Measurements from ENCODE around the gene ARL4A. TPM values are rescaled to one million over a fixed set of nuclear protein-coding genes. Genes with fewer than 3 reads are reported as not detected.

ARL4A gene
- total RNA-seq, 2 experiments from 2014 or later: 11.3 to 12.7 TPM

- Mint-ChIP-seq H3K27ac (no peak overlapping the region), H3K36me3 (no peaks in the 10 kb centered on the region), H3K9me3 (no peaks in the 10 kb centered on the region), H3K4me1 (ENCODE audit: low read depth) (peaks cover 24% of the 10 kb centered on the region), H3K27me3 (no peaks in the 10 kb centered on the region), H3K4me3 (no peak overlapping the region)
- intact Hi-C loops (cut with micrococcal nuclease): loop anchor here (5.0 kb wide), 1 partner anchor 65 kb away; no protein-coding TSS in a partner anchor
- ChIA-PET POLR2A (interaction anchor here (1.1 kb wide), 1 partner anchor 45 kb away, joined by 3 read pairs; the partner anchor contains the start of gene ARL4A), CTCF (interaction anchor here (1.2 kb wide), 1 partner anchor 46 kb away, joined by 6 read pairs; no protein-coding TSS in a partner anchor)
- no peak for DNase-seq
These were observed 45.0 kb downstream of the ARL4A start for GRCh38 chr7:12732428-12732827.

DNA sequence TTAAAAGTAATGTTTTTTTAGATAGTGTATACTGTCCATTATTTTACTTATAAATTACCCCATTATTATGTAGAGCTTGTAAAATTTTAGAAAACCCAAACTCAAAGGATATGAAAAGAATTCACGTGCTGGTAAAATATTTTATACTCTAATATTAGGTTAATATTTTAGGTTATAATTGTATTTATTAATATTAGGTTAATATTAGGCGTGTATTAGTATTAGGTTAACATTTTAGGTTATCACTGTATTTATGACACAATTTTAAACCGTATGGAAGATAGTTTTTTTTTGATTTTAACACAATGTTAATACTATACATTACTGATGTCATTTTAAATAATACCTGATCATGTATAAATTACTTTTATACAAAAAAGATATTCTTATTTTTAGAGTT lies 48.5 kb downstream of the ARL4A start:
- DNase-seq: no peak
- no peak overlapping the region for H3K4me3 Mint-ChIP-seq
- H3K4me1 Mint-ChIP-seq (ENCODE audit: low read depth): peaks cover 11% of the 10 kb centered on the region
- ChIA-PET POLR2A (no interaction called here), CTCF (no interaction called here)
- H3K27me3 Mint-ChIP-seq: no peaks in the 10 kb centered on the region
- H3K36me3 Mint-ChIP-seq: no peaks in the 10 kb centered on the region
- intact Hi-C loops (cut with micrococcal nuclease): no loop called here
- H3K9me3 Mint-ChIP-seq: no peaks in the 10 kb centered on the region
- no peak overlapping the region for H3K27ac Mint-ChIP-seq

DNA sequence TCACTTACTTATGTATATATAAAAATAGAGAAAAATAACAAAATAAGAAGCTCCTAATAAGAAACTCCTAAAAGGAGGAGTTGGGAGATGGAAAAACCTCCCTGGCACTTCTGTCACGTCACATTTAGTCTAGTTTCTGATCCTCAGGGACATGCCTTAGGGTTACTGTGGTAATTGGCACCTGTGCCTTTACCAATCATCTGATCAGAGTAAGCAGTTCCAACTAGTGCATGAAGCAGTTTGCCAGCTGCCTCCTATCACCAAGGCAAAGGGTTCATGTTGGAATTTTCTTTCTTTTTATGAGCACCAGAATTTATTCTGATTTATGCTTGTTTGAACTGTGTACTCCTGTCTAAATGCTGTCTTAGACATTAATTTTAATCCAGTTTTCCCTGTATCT lies 49.9 kb downstream of the ARL4A start:
- intact Hi-C loops (cut with micrococcal nuclease): no loop called here
- ChIA-PET POLR2A (interaction anchor here (0.7 kb wide), 1 partner anchor 83 kb away, joined by 3 read pairs; no protein-coding TSS in a partner anchor), CTCF (no interaction called here)
- Mint-ChIP-seq H3K27ac (no peak overlapping the region), H3K36me3 (no peaks in the 10 kb centered on the region), H3K4me3 (no peak overlapping the region), H3K27me3 (no peaks in the 10 kb centered on the region), H3K4me1 (ENCODE audit: low read depth) (peaks cover 7% of the 10 kb centered on the region), H3K9me3 (no peaks in the 10 kb centered on the region)
- DNase-seq: no peak

- ChIA-PET CTCF (no interaction called here), POLR2A (no interaction called here)
- no peaks in the 10 kb centered on the region for H3K36me3 Mint-ChIP-seq
- DNase-seq: no peak
- H3K27ac Mint-ChIP-seq: no peak overlapping the region
- intact Hi-C loops (cut with micrococcal nuclease): no loop called here
- no peaks in the 10 kb centered on the region for H3K9me3 Mint-ChIP-seq
- H3K4me1 Mint-ChIP-seq (ENCODE audit: low read depth): peaks cover 7% of the 10 kb centered on the region
- no peaks in the 10 kb centered on the region for H3K27me3 Mint-ChIP-seq
- H3K4me3 Mint-ChIP-seq: no peak overlapping the region
These were observed 50.4 kb downstream of the ARL4A start for GRCh38 chr7:12737836-12738235.

DNA sequence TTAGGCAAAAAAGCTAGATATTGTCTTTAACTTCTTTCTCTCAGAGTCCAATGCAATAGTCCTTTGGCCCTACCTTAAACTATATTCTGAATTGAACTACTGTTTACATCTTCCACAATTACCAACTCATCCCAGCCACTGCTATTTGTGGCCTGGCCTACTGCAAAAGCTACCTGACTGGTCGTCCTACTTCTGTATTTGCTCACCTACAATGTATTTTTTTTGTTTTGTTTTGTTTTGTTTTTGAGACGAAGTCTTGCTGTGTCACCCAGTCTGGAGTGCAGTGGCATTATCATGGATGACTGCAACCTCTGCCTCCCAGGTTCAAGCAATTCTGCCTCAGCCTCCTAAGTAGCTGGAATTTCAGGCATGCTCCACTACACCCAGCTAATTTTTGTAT lies 51.2 kb downstream of the ARL4A start:
- POLR2A ChIA-PET: no interaction called here
- intact Hi-C loops (cut with micrococcal nuclease): no loop called here
- H3K36me3 Mint-ChIP-seq: no peaks in the 10 kb centered on the region

More for the DNA sequence above, 51.2 kb downstream of the ARL4A start:
- no peak overlapping the region for H3K4me3 Mint-ChIP-seq
- H3K4me1 Mint-ChIP-seq (ENCODE audit: low read depth): peaks cover 7% of the 10 kb centered on the region
- CTCF ChIA-PET: no interaction called here
- no peak overlapping the region for H3K27ac Mint-ChIP-seq
- H3K27me3 Mint-ChIP-seq: no peaks in the 10 kb centered on the region
- no peak for DNase-seq
- H3K9me3 Mint-ChIP-seq: no peaks in the 10 kb centered on the region

Other genes with a start within 250 kb of the ARL4A start
- gene SCIN, start 116.9 kb upstream of the ARL4A start, total RNA-seq: under 1 TPM in 1 of 2 experiments, not detected in 1; 0.12 TPM

Data from activated CD4-positive, alpha-beta memory T cell treated with anti-CD3 and anti-CD28 coated beads for 36 hours (primary cell).